Measurements from ENCODE around the gene RNF103. TPM values are rescaled to one million over a fixed set of nuclear protein-coding genes. Genes with fewer than 3 reads are reported as not detected.
"Not testable (repeated sequence)": the region's sequence is repeated elsewhere in the genome, so short reads cannot be mapped to it uniquely, and the experiment has no call there.

Gene RNF103
- total RNA-seq (10 to 100 TPM; 48.2 to 59.7 TPM), polyA plus RNA-seq (ENCODE audit: insufficient read depth, low read depth, low replicate concordance) (53.7 TPM)
- long read RNA-seq, donor 1, full-length matches to known transcripts, result 10 of 10 reads
- long read RNA-seq, donor 1, partial matches to known transcripts, result 0 of 10 reads
- long read RNA-seq, donor 1, other reads (novel, unspliced or antisense), result 0 of 10 reads
- long read RNA-seq, donor 2, full-length matches to known transcripts, result 6 of 6 reads
- long read RNA-seq, donor 2, partial matches to known transcripts, result 0 of 6 reads
- long read RNA-seq, donor 2, other reads (novel, unspliced or antisense), result 0 of 6 reads

GRCh38 chr2:86623494-86624266 is at the start of gene RNF103:
RNF103 (minus strand) TSS chr2:86623865; CDS start chr2:86622886, 979 bp downstream.
- 0 to 1% methylated on average over 48 to 76 of the region's 77 CpGs for WGBS, 2 donors
- Histone ChIP-seq H3K27me3 (no peaks in the 10 kb centered on the region), H3K36me3 (ENCODE audit: low read depth, missing control alignments) (no peaks in the 10 kb centered on the region), H3K9me3 (no peaks in the 10 kb centered on the region), H3K27ac (peak within 1 kb of the TSS; percentile 96), H3K4me3 (peak within 1 kb of the TSS; percentile 83), H3K4me1 (peaks cover 14% of the 10 kb centered on the region)
- intact Hi-C loops (cut with DNase I; ENCODE audit: low total_unique reads), result no loop called here
- DNase-seq, result peak; percentile 98
- TF ChIP-seq CTCF (IDR thresholded peaks at IDR 0.05) (no peak), POLR2A (IDR thresholded peaks at IDR 0.05) (peak; percentile 99)

GRCh38 chr2:86673011-86673410 is 49.3 kb upstream of the RNF103 start:
- 86 to 91% methylated on average over 1 of the region's 1 CpG for WGBS, 2 donors
- H3K9me3 ChIP-seq, result no peaks in the 10 kb centered on the region
- intact Hi-C loops (cut with DNase I; ENCODE audit: low total_unique reads), result no loop called here
- peaks cover 12% of the 10 kb centered on the region for H3K4me1 ChIP-seq
- no peaks in the 10 kb centered on the region for H3K27me3 ChIP-seq
- no peak overlapping the region for H3K27ac ChIP-seq
- H3K36me3 ChIP-seq (ENCODE audit: low read depth, missing control alignments), result no peaks in the 10 kb centered on the region
- no peak for TF ChIP-seq CTCF (IDR thresholded peaks at IDR 0.05)
- TF ChIP-seq POLR2A (IDR thresholded peaks at IDR 0.05), result no peak
- H3K4me3 ChIP-seq, result no peak overlapping the region
- DNase-seq, result no peak

GRCh38 chr2:86672027-86672545 is 48.4 kb upstream of the RNF103 start:
- intact Hi-C loops (cut with DNase I; ENCODE audit: low total_unique reads), result no loop called here
- Histone ChIP-seq H3K27ac (no peak overlapping the region), H3K27me3 (no peaks in the 10 kb centered on the region), H3K36me3 (ENCODE audit: low read depth, missing control alignments) (no peaks in the 10 kb centered on the region), H3K4me1 (peaks cover 12% of the 10 kb centered on the region), H3K4me3 (no peak overlapping the region), H3K9me3 (no peaks in the 10 kb centered on the region)
- no peak for TF ChIP-seq POLR2A (IDR thresholded peaks at IDR 0.05)
- TF ChIP-seq CTCF (IDR thresholded peaks at IDR 0.05), result no peak
- DNase-seq, result no peak
- WGBS, 2 donors, result 78 to 93% methylated on average over 3 of the region's 3 CpGs

GRCh38 chr2:86671337-86671981 is 47.8 kb upstream of the RNF103 start:
- TF ChIP-seq CTCF (IDR thresholded peaks at IDR 0.05), result no peak
- TF ChIP-seq POLR2A (IDR thresholded peaks at IDR 0.05), result no peak
- peak; percentile 26 for DNase-seq
- no peaks in the 10 kb centered on the region for H3K36me3 ChIP-seq (ENCODE audit: low read depth, missing control alignments)
- H3K27ac ChIP-seq, result peak overlapping the region in 1 of 2 donors; percentile 59
- H3K4me3 ChIP-seq, result no peak overlapping the region
- H3K9me3 ChIP-seq, result no peaks in the 10 kb centered on the region
- H3K27me3 ChIP-seq, result no peaks in the 10 kb centered on the region
- intact Hi-C loops (cut with DNase I; ENCODE audit: low total_unique reads), result no loop called here
- 34 to 45% methylated on average over 5 of the region's 5 CpGs for WGBS, 2 donors
- peaks cover 12% of the 10 kb centered on the region for H3K4me1 ChIP-seq

- H3K9me3 ChIP-seq; H3K27ac ChIP-seq; H3K36me3 ChIP-seq (ENCODE audit: low read depth, missing control alignments); H3K4me3 ChIP-seq; H3K27me3 ChIP-seq; DNase-seq; intact Hi-C loops (cut with DNase I; ENCODE audit: low total_unique reads): not testable (repeated sequence)
- peaks cover 12% of the 10 kb centered on the region for H3K4me1 ChIP-seq
- 92 to 97% methylated on average over 5 of the region's 5 CpGs for WGBS, 2 donors
Observed at GRCh38 chr2:86669323-86669722, 45.7 kb upstream of the RNF103 start.

All from testis (tissue), 5 donors.